Renal pelvis (tissue), 12 donors: ENCODE data around the gene CTRL. TPM values are rescaled to one million over a fixed set of nuclear protein-coding genes. Genes with fewer than 3 reads are reported as not detected.
A peak's percentile ranks its signal among the peaks of the same experiment; 100 is the strongest.
"Not testable (repeated sequence)": the region's sequence is repeated elsewhere in the genome, so short reads cannot be mapped to it uniquely, and the experiment has no call there.

ENCODE experiments used
- DNase-seq: peaks from one replicate; pipeline ENCODE4 v3.0.0-alpha.2; 2013
- long read RNA-seq, 16 experiments: transcript quantifications; one replicate each; lab custom pipeline, GENCODE V29; 2026
- polyA plus RNA-seq, 3 donors: library from polyadenylated mRNA; unstranded; fragments of 120-200 nt; gene quantifications; one replicate each; pipeline ENCODE4 v1.2.1, GENCODE V29; 2013; ENCODE audit not compliant: insufficient read length in 3 of 3

Gene CTRL
- polyA plus RNA-seq, result 10 to 100 TPM in 1 of 3 donors, 1 to 10 TPM in 2; 8.4 to 10.3 (median 9.2) TPM
- long read RNA-seq, donor 1, result 0 reads
- long read RNA-seq, donor 2, partial matches to known transcripts, result 34 of 34 reads
- long read RNA-seq, donor 2, other reads (novel, unspliced or antisense), result 0 of 34 reads
- long read RNA-seq, donor 3, result 0 reads
- long read RNA-seq, donor 4, result 0 reads
- long read RNA-seq, donor 5, result 0 reads
- long read RNA-seq, donor 6, result 0 reads
- long read RNA-seq, donor 7, result 0 reads
- long read RNA-seq, donor 8, partial matches to known transcripts, result 0 of 1 reads
- long read RNA-seq, donor 8, other reads (novel, unspliced or antisense), result 0 of 1 reads
- long read RNA-seq, donor 9, result 0 reads
- long read RNA-seq, donor 10, result 0 reads
- long read RNA-seq, donor 11, result 0 reads
- long read RNA-seq, donor 12, partial matches to known transcripts, result 10 of 10 reads
- long read RNA-seq, donor 12, other reads (novel, unspliced or antisense), result 0 of 10 reads
- long read RNA-seq, donor 13, partial matches to known transcripts, result 5 of 5 reads
- long read RNA-seq, donor 13, other reads (novel, unspliced or antisense), result 0 of 5 reads
- long read RNA-seq, donor 14, result 0 reads
- long read RNA-seq, donor 15, result 0 reads
- long read RNA-seq, donor 16, partial matches to known transcripts, result 40 of 40 reads
- long read RNA-seq, donor 16, other reads (novel, unspliced or antisense), result 0 of 40 reads

GRCh38 chr16:67931712-67932461 lies at the start of gene CTRL:
Gene CTRL (minus strand): TSS chr16:67931862. CDS start chr16:67931852, 10 bp downstream.
- no peak for DNase-seq

- no peak for DNase-seq
These were observed 48.5 kb upstream of the CTRL start, which contains the start of gene DPEP3 for GRCh38 chr16:67979955-67980678. Gene DPEP3 (minus strand): TSS chr16:67980499. CDS start chr16:67980380, 119 bp downstream.

GRCh38 chr16:67977469-67978227 lies 46.0 kb upstream of the CTRL start:
- DNase-seq, result no peak

- DNase-seq, result no peak
These were observed 45.3 kb upstream of the CTRL start for GRCh38 chr16:67977005-67977404.

DNA sequence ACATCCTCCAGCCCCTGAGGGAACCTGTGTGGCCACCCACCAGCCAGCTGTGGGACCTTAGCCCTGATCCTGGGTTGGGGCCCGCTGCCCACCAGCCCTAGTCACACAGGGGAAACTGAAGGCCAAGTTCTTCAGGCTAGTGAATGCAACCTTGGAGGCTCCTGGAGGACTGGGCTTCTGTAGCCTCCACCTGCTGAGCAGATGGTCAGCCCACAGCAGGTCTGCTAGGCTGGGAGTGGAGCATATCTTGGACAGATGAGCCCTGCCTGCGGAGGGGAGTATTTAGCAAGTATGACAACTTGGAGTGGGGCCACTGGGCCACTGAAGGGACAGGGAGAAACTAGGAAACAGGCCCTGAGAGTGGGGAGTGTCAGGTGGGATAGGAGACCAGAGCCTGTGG lies 44.5 kb upstream of the CTRL start:
- DNase-seq, result no peak

DNA sequence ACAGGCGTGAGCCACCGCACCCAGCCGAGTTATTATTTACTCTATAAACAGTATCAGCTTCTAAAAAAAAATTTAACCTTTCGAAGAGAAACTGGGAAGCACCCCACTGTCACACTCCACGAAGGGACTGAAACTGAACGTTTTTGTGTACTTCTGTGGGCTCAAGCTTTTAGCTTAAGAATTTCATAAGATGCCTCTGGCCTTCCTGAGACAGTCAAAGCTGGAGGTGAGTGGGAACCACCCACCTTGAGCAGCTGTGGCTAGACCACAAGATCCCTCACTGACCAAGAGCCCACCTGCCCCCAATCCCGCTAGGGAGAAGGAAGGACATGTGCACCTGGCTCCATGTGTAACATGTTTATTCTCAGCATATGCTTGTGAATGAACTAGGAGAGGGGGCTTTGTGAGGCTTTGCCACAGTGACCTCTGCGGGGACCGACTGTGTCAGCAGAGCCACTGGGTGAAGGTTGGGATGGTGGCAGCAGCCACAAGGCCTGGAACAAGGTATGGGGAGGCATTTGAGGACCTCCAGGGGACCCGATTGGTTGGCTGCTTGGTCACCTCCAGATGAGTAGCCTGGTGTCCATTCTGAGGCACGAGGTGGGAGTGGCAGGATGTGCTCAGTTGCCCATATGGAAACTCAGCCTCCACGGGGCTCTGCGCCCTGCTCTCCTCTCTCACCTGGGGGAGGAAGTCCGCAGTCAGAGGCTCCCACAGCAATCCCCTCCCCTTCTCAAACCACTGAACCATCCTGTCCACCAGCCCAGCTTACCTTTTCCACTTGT lies 43.9 kb upstream of the CTRL start:
- no peak for DNase-seq

GRCh38 chr16:67972285-67972684 lies 40.6 kb upstream of the CTRL start:
- not testable (repeated sequence) for DNase-seq

DNA sequence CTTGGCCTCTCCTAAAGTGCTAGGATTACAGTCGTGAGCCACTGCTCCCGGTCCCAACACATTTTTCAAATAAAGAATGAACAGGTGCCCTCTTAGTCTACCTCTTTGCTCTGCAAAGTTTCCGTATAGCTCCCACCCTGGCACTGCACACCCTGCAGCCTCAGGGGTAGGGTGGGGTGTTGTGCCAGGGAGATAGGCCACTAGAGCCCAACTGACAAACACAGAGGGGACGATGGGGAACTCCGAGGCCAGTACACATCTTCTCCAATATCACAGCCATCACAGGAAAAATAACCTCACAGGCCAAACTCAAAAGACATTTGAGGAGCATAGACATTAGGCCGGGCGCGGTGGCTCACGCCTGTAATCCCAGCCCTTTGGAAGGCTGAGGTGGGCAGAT lies 39.4 kb upstream of the CTRL start:
- DNase-seq, result no peak

DNA sequence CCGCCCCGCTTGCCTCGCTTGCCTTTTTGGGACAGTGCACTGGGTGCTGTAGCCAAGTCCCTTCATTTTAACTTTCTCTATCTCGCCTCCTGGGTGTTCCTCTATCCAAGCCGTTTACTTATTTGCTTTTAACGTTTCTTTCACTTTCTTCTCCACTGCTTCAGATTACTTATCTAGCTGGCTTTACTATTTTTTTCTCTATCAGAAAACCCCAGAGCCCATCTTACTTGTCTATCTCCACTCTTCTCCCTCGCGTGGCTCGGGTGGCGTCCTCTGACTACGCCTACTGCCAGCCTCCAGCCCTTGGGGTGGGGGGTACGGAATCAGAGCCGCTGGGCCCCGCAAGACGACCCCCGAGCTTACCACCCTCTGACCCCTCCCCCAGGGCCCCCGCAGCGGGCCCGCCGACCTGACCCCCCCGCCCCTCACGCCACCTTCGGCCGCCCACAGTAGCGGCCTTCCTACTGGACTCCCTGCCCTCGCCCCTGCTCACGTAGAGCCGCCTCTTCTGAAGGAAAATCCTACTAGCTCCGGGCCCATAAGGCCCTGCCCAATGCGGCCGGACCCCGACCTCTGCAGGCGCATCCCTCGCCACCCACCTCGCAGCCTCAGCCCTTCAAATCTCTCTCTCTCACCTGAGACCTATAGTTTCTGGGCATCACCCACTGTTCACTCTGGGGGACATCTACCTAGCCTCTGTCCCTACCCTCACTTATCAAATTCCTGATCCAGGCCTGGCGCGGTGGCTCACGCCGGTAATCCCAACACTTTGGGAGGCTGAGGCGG lies 37.8 kb upstream of the CTRL start:
- no peak for DNase-seq

DNA sequence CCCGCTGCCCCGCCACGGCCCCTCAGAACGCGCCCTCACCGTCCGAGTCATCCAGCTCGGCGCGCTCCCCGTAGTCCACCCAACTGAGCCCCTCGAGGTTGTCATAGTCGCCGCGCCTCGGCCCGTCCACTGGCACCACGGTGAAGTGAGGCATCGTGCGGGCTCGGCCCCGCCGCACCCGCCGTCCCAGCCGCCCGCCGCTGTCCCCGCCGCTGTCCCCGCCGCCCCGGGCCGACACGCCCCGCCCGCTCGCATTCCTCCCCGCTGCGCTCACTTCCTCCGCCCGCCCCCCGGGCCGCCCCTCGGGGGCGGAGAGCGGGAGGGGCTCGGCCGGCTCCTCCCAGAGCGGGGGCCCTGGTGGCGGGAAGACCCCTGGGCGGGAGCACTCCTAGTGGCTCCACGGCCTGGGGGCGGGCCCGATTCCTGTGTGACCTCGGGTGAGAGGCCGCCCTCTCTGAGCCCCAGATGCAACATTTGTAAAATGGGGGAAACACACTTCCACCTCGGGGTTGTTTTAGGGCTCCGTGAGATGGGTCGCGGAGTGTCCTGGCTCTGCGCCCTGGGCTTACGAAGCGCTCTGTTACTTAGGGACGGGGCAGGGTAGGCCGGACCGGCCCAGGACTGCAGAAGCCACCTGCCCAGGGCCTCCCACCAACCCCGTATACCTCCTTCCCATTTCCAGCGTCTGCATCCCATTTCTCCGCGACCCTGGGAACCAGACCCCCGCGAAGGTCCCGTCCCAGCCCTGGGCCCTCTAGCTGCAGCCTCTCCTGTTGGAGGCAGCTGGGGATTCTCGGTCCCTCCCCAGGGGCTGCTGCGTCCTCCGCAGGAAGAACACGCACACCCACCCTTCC lies 37.0 kb upstream of the CTRL start, which contains the start of gene SLC12A4:
SLC12A4 (minus strand) TSS at position 238 of the 854 bp plus-strand sequence; CDS start at position 154, 84 bp downstream.
- DNase-seq, result peak; percentile 91

- peak; percentile 23 for DNase-seq
These were observed 36.3 kb upstream of the CTRL start for GRCh38 chr16:67967958-67968399.

GRCh38 chr16:67967183-67967957 lies 35.7 kb upstream of the CTRL start:
- DNase-seq, result peak; percentile 23

DNA sequence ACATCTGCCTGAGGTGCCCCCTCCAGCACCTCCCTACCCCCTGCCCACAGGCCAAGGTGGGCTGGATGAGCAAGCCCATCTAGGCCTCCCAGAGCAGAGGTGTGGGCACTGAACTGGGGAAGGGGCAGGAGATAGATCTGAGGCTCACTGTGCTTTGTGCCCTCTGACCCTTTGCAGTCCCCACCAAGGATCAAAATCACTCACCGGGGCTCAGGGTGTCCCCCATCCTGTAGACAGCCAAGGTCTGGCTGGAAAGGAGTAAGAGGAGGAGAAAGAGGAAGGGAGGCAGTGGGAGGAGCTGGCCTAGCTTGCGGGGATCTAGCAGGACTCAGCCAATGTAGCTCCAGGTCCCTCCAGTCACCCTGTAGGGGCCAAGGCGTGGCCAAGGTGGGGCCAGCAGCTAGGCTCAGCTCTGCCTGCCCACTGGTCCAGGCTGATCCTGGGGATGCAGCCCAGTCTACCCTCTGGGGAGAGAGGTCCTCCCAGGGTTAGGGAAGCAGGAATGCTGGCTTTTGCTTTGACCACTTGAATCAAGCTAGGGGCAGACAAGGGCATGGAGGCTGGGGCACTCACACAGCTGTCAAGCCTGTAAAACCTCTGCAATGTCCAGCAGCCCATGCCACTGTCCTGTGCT lies 35.0 kb upstream of the CTRL start:
- no peak for DNase-seq

DNA sequence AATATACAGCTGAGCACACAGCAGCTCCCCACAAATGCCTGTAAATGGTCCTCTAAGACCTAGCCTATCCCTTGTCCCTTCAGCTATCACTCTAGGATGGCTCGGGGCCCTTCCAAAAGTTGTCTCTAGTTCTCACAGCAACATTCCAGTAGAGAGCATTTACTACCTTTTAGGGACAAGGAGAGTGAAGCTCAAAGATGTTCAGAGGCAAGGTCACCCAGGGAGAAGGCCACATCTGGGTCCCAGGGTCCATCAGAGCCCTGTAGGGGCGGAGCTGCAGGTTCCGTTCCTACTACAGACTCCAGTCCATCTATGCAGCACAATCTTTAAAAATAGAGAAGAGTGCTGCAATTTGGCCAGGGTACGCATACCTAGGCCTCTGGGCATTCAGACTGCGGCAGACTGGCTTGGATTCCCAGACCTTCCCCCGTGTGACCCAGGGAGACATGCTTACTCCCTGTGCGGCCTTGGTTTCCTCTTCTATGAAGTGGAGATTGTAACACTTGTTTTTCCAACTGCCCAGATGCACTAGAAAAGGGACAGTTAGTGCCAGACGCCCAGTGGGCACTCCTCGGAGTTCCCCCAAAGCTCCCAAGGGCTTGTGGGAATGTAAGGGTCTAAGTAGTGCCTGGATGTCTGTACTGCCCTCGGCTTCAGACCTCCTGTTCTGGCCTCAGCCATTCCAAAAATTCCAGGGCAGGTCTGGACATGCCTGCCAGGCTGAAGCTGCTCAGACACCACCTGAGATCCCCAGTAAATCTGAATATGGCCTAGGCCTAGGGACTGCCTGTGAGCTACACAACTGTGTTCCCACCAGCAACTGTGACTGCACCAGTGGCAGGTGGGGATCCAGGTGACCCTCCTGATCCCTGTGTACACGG lies 34.2 kb upstream of the CTRL start:
- DNase-seq, result no peak

GRCh38 chr16:67964477-67965131 lies 32.9 kb upstream of the CTRL start:
- no peak for DNase-seq
